NCI-H748 (cell line): ENCODE measurements around the gene SNAPC2.
"Not testable (repeated sequence)": the region's sequence is repeated elsewhere in the genome, so short reads cannot be mapped to it uniquely, and the experiment has no call there.

Experiments
- DNase-seq: peaks from one replicate; lab custom pipeline; 2025; ENCODE audit not compliant: unreplicated experiment; lab: John Stamatoyannopoulos, UW

SNAPC2 gene

GRCh38 chr19:7908742-7909461 lies 11.2 kb upstream of the SNAPC2 start:
- DNase-seq: no peak

- no peak for DNase-seq
These were observed 10.6 kb upstream of the SNAPC2 start for GRCh38 chr19:7909471-7910067.

GRCh38 chr19:7910321-7911161 lies 9.6 kb upstream of the SNAPC2 start:
- DNase-seq: no peak

- no peak for DNase-seq
These were observed 8.5 kb upstream of the SNAPC2 start for GRCh38 chr19:7911508-7912143.

GRCh38 chr19:7912144-7912696 lies 7.9 kb upstream of the SNAPC2 start:
- DNase-seq: no peak

- DNase-seq: no peak
These were observed 7.2 kb upstream of the SNAPC2 start for GRCh38 chr19:7912697-7913564.

GRCh38 chr19:7913652-7914051 lies 6.5 kb upstream of the SNAPC2 start:
- DNase-seq: no peak

- no peak for DNase-seq
These were observed 6.0 kb upstream of the SNAPC2 start for GRCh38 chr19:7914099-7914498.

- no peak for DNase-seq
These were observed 5.5 kb upstream of the SNAPC2 start, which contains the start of gene TGFBR3L for GRCh38 chr19:7914598-7915045. Gene TGFBR3L (plus strand): TSS chr19:7914830.

- no peak for DNase-seq
These were observed 4.7 kb upstream of the SNAPC2 start for GRCh38 chr19:7915250-7916102.

GRCh38 chr19:7916103-7916954 lies 3.8 kb upstream of the SNAPC2 start:
- DNase-seq: peak; percentile 41

GRCh38 chr19:7916955-7917266 lies 3.2 kb upstream of the SNAPC2 start:
- peak; percentile 23 for DNase-seq

GRCh38 chr19:7917267-7918061 lies 2.7 kb upstream of the SNAPC2 start:
- peak; percentile 67 for DNase-seq

GRCh38 chr19:7918062-7918614 lies 2.0 kb upstream of the SNAPC2 start:
- not testable (repeated sequence) for DNase-seq

GRCh38 chr19:7918615-7919421 lies 1.3 kb upstream of the SNAPC2 start:
- no peak for DNase-seq

- DNase-seq: peak; percentile 96
These were observed 572 bp downstream of the SNAPC2 start for GRCh38 chr19:7920519-7921301.
